IMR-90 (cell line): Measurements from ENCODE around the gene PM20D2. TPM values are rescaled to one million over a fixed set of nuclear protein-coding genes. Genes with fewer than 3 reads are reported as not detected.

Experiments used
- ATAC-seq: fragments of 200-7000 bp; cut with Tn5 transposase; 2 replicates; pipeline ENCODE4 v1.9.1; 2020; ENCODE audit warnings: low read depth, mild to moderate bottlenecking, moderate library complexity
- BruUV-seq: library from RNA; stranded (reverse); fragments of 400-500 nt; replicated peaks from 2 replicates; lab custom pipeline; 2021; lab: Mats Ljungman, UMichigan
- CTCF ChIA-PET: fragments of 300-600 bp; formaldehyde crosslinking; extraction: SDS; loops from one replicate; lab custom pipeline; 2021; ENCODE audit warnings: antibody characterized with exemption; lab: Yijun Ruan, JAX
- POLR2A ChIA-PET: fragments of 300-600 bp; sonication (Branson Sonifier 250); formaldehyde crosslinking; loops from one replicate; lab custom pipeline; 2022; ENCODE audit warnings: antibody characterized with exemption; ENCODE audit not compliant: unreplicated experiment; lab: Charles Lee
- DNase-seq: peaks from one replicate; pipeline ENCODE4 v3.0.0; 2013
- H2AFZ ChIP-seq: replicated peaks from 2 replicates; pipeline ENCODE3; 2013; ENCODE audit warnings: low read length, mild to moderate bottlenecking; ENCODE audit not compliant: poor library complexity
- H2AK5ac ChIP-seq: 2 replicates; pipeline ENCODE4 v1.6.1; 2013; ENCODE audit warnings: low read depth, low read length, inconsistent platforms
- H2AK9ac ChIP-seq: replicated peaks from 2 replicates; pipeline ENCODE3; 2013; ENCODE audit warnings: mild to moderate bottlenecking, low read depth, low read length, moderate library complexity; ENCODE audit not compliant: poor library complexity
- H2BK120ac ChIP-seq: 2 replicates; pipeline ENCODE4 v1.6.1; 2013; ENCODE audit warnings: low read depth, low read length, inconsistent platforms
- H2BK15ac ChIP-seq: 3 replicates; pipeline ENCODE4 v1.6.1; 2013; ENCODE audit warnings: low read depth, low read length, inconsistent platforms
- H2BK20ac ChIP-seq: 2 replicates; pipeline ENCODE4 v1.6.1; 2013; ENCODE audit warnings: low read depth, mild to moderate bottlenecking, inconsistent platforms, low read length, moderate library complexity
- H2BK5ac ChIP-seq: 2 replicates; pipeline ENCODE4 v1.6.1; 2013; ENCODE audit warnings: mild to moderate bottlenecking, low read depth, low read length, inconsistent platforms; ENCODE audit not compliant: poor library complexity, severe bottlenecking
- H3K14ac ChIP-seq: replicated peaks from 2 replicates; pipeline ENCODE4 v1.6.1; 2013; ENCODE audit warnings: low read depth, low read length, inconsistent platforms
- H3K18ac ChIP-seq: 2 replicates; pipeline ENCODE4 v1.6.1; 2013; ENCODE audit warnings: low read depth, low read length, control low read depth
- H3K23ac ChIP-seq: 2 replicates; pipeline ENCODE4 v1.6.1; 2013; ENCODE audit warnings: low read depth, low read length, inconsistent platforms
- H3K27ac ChIP-seq: 2 replicates; pipeline ENCODE4 v1.5.1; 2013; ENCODE audit warnings: mild to moderate bottlenecking, control low read depth, low read length; ENCODE audit not compliant: insufficient read depth
- H3K27me3 ChIP-seq: 2 replicates; pipeline ENCODE4 v1.6.1; 2013; ENCODE audit warnings: low read length; ENCODE audit not compliant: control insufficient read depth, insufficient read depth
- H3K36me3 ChIP-seq: 2 replicates; pipeline ENCODE4 v1.6.1; 2013; ENCODE audit warnings: low read length, mixed read lengths; ENCODE audit not compliant: control insufficient read depth, insufficient read depth
- H3K4ac ChIP-seq: 2 replicates; pipeline ENCODE4 v1.6.1; 2013; ENCODE audit warnings: low read depth, low read length, inconsistent platforms
- H3K4me1 ChIP-seq: 2 replicates; pipeline ENCODE4 v1.6.1; 2013; ENCODE audit warnings: low read length, mixed read lengths; ENCODE audit not compliant: control insufficient read depth, insufficient read depth
- H3K4me2 ChIP-seq: 2 replicates; pipeline ENCODE4 v1.6.1; 2013; ENCODE audit warnings: low read depth, mild to moderate bottlenecking, control low read depth, low read length, moderate library complexity
- H3K4me3 ChIP-seq: 2 replicates; pipeline ENCODE4 v1.5.1; 2013; ENCODE audit warnings: low read depth, mild to moderate bottlenecking, control low read depth, low read length, moderate library complexity; ENCODE audit not compliant: insufficient read depth
- H3K56ac ChIP-seq: 2 replicates; pipeline ENCODE4 v1.6.1; 2013; ENCODE audit warnings: low read length, inconsistent platforms; ENCODE audit not compliant: insufficient read depth; ENCODE audit errors: extremely low read depth
- H3K79me1 ChIP-seq, 2 experiments: 2 replicates each; pipeline ENCODE4 v1.6.1; 2013; ENCODE audit warnings: low read length in 2 of 2, inconsistent platforms in 1 of 2, low read depth in 1 of 2
- H3K9ac ChIP-seq: 2 replicates; pipeline ENCODE4 v1.6.1; 2013; ENCODE audit warnings: low read depth, low read length, control low read depth
- H3K9me1 ChIP-seq: 2 replicates; pipeline ENCODE4 v1.6.1; 2013; ENCODE audit warnings: low read length, inconsistent platforms; ENCODE audit not compliant: insufficient read depth
- H3K9me3 ChIP-seq: 2 replicates; pipeline ENCODE4 v1.6.1; 2013; ENCODE audit warnings: low read length; ENCODE audit not compliant: control insufficient read depth, insufficient read depth
- H4K20me1 ChIP-seq: 2 replicates; pipeline ENCODE4 v1.6.1; 2013; ENCODE audit warnings: low read length, inconsistent platforms; ENCODE audit not compliant: insufficient read depth
- H4K5ac ChIP-seq: 2 replicates; pipeline ENCODE4 v1.6.1; 2013; ENCODE audit warnings: mild to moderate bottlenecking, low read depth, low read length, control low read depth
- H4K8ac ChIP-seq, 2 experiments: 2 replicates each; pipeline ENCODE4 v1.6.1; 2013; ENCODE audit warnings: low read depth in 2 of 2, low read length in 2 of 2, control low read depth in 1 of 2, inconsistent platforms in 1 of 2
- H4K91ac ChIP-seq: 2 replicates; pipeline ENCODE4 v1.6.1; 2013; ENCODE audit warnings: low read depth, low read length, inconsistent platforms; ENCODE audit not compliant: insufficient read depth
- CEBPB ChIP-seq: IDR thresholded peaks from 2 replicates; pipeline ENCODE4 v1.6.1; 2012; ENCODE audit warnings: low read depth, low read length, improper control_type of control experiment
- CHD1 ChIP-seq: IDR thresholded peaks from 2 replicates; pipeline ENCODE4 v1.6.1; 2012; ENCODE audit warnings: low read depth, low read length, improper control_type of control experiment
- CTCF ChIP-seq: conservative IDR thresholded peaks from 2 replicates; pipeline ENCODE4 v1.5.1; 2012; ENCODE audit warnings: mild to moderate bottlenecking, low read depth, low read length, improper control_type of control experiment
- ELK1 ChIP-seq: fragments of 150-350 bp; IDR thresholded peaks from 2 replicates; pipeline ENCODE4 v1.6.1; 2016; ENCODE audit warnings: low read depth, mild to moderate bottlenecking, low read length, moderate library complexity, borderline replicate concordance
- FOS ChIP-seq: fragments of 150-350 bp; IDR thresholded peaks from 2 replicates; pipeline ENCODE4 v1.6.1; 2016; ENCODE audit warnings: low read depth, low read length
- MAFK ChIP-seq: IDR thresholded peaks from 2 replicates; pipeline ENCODE4 v1.6.1; 2012; ENCODE audit warnings: low read depth, low read length, improper control_type of control experiment
- MAZ ChIP-seq: IDR thresholded peaks from 2 replicates; pipeline ENCODE4 v1.6.1; 2012; ENCODE audit warnings: low read depth, mild to moderate bottlenecking, low read length, improper control_type of control experiment, moderate library complexity, borderline replicate concordance
- MXI1 ChIP-seq: IDR thresholded peaks from 2 replicates; pipeline ENCODE4 v1.6.1; 2012; ENCODE audit warnings: low read depth, mild to moderate bottlenecking, low read length, moderate library complexity, borderline replicate concordance
- NFE2L2 ChIP-seq: fragments of 150-350 bp; IDR thresholded peaks from 2 replicates; pipeline ENCODE4 v1.6.1; 2016; ENCODE audit warnings: low read depth, mild to moderate bottlenecking, low read length
- POLR2A ChIP-seq: IDR thresholded peaks from 2 replicates; pipeline ENCODE4 v1.6.1; 2012; ENCODE audit warnings: mild to moderate bottlenecking, low read depth, low read length
- RAD21 ChIP-seq: IDR thresholded peaks from 2 replicates; pipeline ENCODE4 v1.6.1; 2012; ENCODE audit warnings: low read length, improper control_type of control experiment
- RCOR1 ChIP-seq: IDR thresholded peaks from 2 replicates; pipeline ENCODE4 v1.6.1; 2012; ENCODE audit warnings: mild to moderate bottlenecking, low read length, improper control_type of control experiment; ENCODE audit not compliant: insufficient replicate concordance
- RFX5 ChIP-seq: IDR thresholded peaks from 2 replicates; pipeline ENCODE4 v1.8.0; 2012; ENCODE audit warnings: low read depth, mild to moderate bottlenecking, low read length, moderate library complexity
- SMC3 ChIP-seq: fragments of 150-350 bp; IDR thresholded peaks from 2 replicates; pipeline ENCODE4 v1.6.1; 2016; ENCODE audit warnings: low read depth, mild to moderate bottlenecking, antibody characterized with exemption, low read length, moderate library complexity
- USF2 ChIP-seq: fragments of 150-350 bp; IDR thresholded peaks from 2 replicates; pipeline ENCODE4 v1.6.1; 2017; ENCODE audit warnings: mild to moderate bottlenecking, antibody characterized with exemption, low read length, low read depth
- WGBS, 2 experiments: methylation state at CpG; one replicate each; pipeline versions ENCODE4 v1.1.5 to v1.1.7; 2013; ENCODE audit warnings: missing lambda C conversion rate in 2 of 2; ENCODE audit not compliant: insufficient read length in 1 of 2; ENCODE audit errors: extremely low coverage in 2 of 2; 5-methylcytosine and 5-hydroxymethylcytosine counted together
- dilution Hi-C: fragments of 300-500 bp; cut with HindIII; formaldehyde crosslinking; loops from one replicate; pipeline ENCODE4 v1.14.3; 2018; ENCODE audit warnings: low sequenced_read_pairs; ENCODE audit not compliant: unreplicated experiment
- in situ Hi-C: fragments of 300-500 bp; cut with MboI; formaldehyde crosslinking; loops from 3 replicates; pipeline ENCODE4 v1.14.3; 2019; ENCODE audit warnings: low sequenced_read_pairs, inconsistent platforms, mixed read lengths
- intact Hi-C: fragments of 100-400 bp; cut with micrococcal nuclease; formaldehyde crosslinking; loops from 2 replicates; pipeline ENCODE4 v1.10.0; 2022
- polyA plus RNA-seq, 3 experiments: library from polyadenylated mRNA; depleted of rRNA; stranded (reverse); fragments of >200 nt; gene quantifications; 2 replicates each; pipeline ENCODE4 v1.2.3, GENCODE V29; 2012; ENCODE audit warnings: low replicate concordance in 1 of 3
- total RNA-seq: library from RNA; depleted of rRNA; stranded (reverse); fragments of >200 nt; gene quantifications from 2 replicates; pipeline ENCODE4 v1.2.3, GENCODE V29; 2012

Gene PM20D2
- total and polyA plus RNA-seq, 2 of the 4 experiments (the other 2 are of a cell fraction): 6.0 to 6.5 TPM

GRCh38 chr6:89190741-89191140 lies 44.9 kb downstream of the PM20D2 start:
- Histone ChIP-seq H2BK5ac (no peak overlapping the region), H2AK5ac (no peak overlapping the region), H3K36me3 (no peaks in the 10 kb centered on the region), H3K18ac (no peak overlapping the region), H3K79me1 (no peaks in the 10 kb centered on the region), H3K4ac (no peak overlapping the region), H3K27ac (no peak overlapping the region), H3K9ac (no peak overlapping the region), H3K27me3 (peaks cover 5% of the 10 kb centered on the region), H3K9me3 (peaks cover 3% of the 10 kb centered on the region; the same call in 1 of the 2 replicates), H2BK20ac (no peak overlapping the region), H3K4me2 (no peak overlapping the region), H3K56ac (no peak overlapping the region), H4K5ac (no peak overlapping the region), H2AFZ (no peak overlapping the region), H3K14ac (no peak overlapping the region), H3K23ac (no peak overlapping the region), H2BK120ac (no peak overlapping the region), H3K4me3 (no peak overlapping the region), H4K8ac (no peak overlapping the region), H2BK15ac (no peak overlapping the region), H3K4me1 (no peaks in the 10 kb centered on the region), H4K91ac (no peak overlapping the region), H2AK9ac (no peak overlapping the region), H3K9me1 (no peaks in the 10 kb centered on the region), H4K20me1 (no peaks in the 10 kb centered on the region)
- no CpG with 5 or more reads among the region's 5 CpGs for WGBS, 2 experiments
- ATAC-seq: no peak
- POLR2A ChIA-PET: no interaction called here
- intact Hi-C loops: no loop called here
- no peak for DNase-seq
- TF ChIP-seq NFE2L2 (no peak), POLR2A (no peak), MAZ (no peak), CEBPB (no peak), SMC3 (no peak), MXI1 (no peak), MAFK (no peak), RCOR1 (no peak), FOS (no peak), ELK1 (no peak), RAD21 (no peak), CHD1 (no peak), CTCF (no peak), RFX5 (no peak), USF2 (no peak)
- in situ Hi-C loops: no loop called here
- CTCF ChIA-PET: no interaction called here
- no TSS peak for BruUV-seq
- dilution Hi-C loops: no loop called here
